Measurements from ENCODE around the gene NUP93. TPM values are rescaled to one million over a fixed set of nuclear protein-coding genes. Genes with fewer than 3 reads are reported as not detected.

The NUP93 gene
- total RNA-seq, 4 donors from 2014 or later, result 27.3 to 195 (median 31.4) TPM

DNA sequence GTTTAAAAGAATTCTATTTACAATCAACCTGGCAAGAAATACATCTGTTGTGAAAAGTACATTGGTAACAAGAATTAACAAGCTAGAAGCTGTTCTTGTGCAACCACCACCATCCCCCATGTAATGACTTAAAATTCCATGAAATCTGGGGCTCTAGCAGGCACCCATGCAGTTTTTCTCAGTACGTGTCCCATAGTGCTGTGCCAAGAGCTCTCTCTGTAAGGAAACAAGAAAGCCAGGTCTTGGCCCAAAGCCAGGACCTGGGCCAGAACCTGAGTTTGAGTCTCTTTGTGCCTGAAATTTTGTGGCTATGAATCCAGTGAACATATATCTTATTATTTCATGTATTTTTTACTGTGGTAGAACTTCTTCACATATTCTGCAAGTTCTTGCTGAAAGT, 46.6 kb downstream of the NUP93 start:
- DNase-seq, result no peak
- Histone ChIP-seq H3K27ac (no peak overlapping the region), H3K4me1 (peaks cover 0 to 8% (median 0%) of the 10 kb centered on the region in 4 donors), H3K9me3 (no peaks in the 10 kb centered on the region), H3K27me3 (no peaks in the 10 kb centered on the region), H3K36me3 (no peaks in the 10 kb centered on the region), H3K4me3 (no peak overlapping the region)
- TF ChIP-seq, protein P1, sequence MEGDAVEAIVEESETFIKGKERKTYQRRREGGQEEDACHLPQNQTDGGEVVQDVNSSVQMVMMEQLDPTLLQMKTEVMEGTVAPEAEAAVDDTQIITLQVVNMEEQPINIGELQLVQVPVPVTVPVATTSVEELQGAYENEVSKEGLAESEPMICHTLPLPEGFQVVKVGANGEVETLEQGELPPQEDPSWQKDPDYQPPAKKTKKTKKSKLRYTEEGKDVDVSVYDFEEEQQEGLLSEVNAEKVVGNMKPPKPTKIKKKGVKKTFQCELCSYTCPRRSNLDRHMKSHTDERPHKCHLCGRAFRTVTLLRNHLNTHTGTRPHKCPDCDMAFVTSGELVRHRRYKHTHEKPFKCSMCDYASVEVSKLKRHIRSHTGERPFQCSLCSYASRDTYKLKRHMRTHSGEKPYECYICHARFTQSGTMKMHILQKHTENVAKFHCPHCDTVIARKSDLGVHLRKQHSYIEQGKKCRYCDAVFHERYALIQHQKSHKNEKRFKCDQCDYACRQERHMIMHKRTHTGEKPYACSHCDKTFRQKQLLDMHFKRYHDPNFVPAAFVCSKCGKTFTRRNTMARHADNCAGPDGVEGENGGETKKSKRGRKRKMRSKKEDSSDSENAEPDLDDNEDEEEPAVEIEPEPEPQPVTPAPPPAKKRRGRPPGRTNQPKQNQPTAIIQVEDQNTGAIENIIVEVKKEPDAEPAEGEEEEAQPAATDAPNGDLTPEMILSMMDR (IDR thresholded peaks at IDR 0.05), result no peak
- TF ChIP-seq POLR2A (IDR thresholded peaks at IDR 0.05), result no peak

DNA sequence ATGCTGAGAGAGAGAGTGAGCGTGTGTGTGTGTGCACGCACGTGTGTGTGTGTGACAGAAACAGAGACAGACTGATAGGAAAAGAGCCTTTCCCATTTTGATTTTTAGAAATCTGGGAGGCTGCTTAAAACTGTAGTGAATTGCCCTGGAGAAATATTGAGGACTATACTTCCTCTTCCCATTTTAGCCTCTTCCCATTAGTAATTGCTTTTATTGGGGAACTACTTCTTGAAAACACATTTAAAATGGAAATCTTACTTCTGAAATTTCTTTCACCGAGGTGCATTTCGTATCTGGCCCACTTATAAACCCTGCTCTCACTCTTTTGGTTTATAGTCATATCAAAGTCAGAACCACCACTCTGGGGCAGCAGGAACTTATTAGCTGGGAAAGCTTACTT, 47.1 kb downstream of the NUP93 start:
- DNase-seq, result no peak
- Histone ChIP-seq H3K27ac (no peak overlapping the region), H3K36me3 (no peaks in the 10 kb centered on the region), H3K9me3 (no peaks in the 10 kb centered on the region), H3K4me1 (peaks cover 0 to 3% (median 0%) of the 10 kb centered on the region in 4 donors), H3K4me3 (no peak overlapping the region), H3K27me3 (no peaks in the 10 kb centered on the region)
- TF ChIP-seq, protein P1 (IDR thresholded peaks at IDR 0.05), result no peak
- no peak for TF ChIP-seq POLR2A (IDR thresholded peaks at IDR 0.05)

DNA sequence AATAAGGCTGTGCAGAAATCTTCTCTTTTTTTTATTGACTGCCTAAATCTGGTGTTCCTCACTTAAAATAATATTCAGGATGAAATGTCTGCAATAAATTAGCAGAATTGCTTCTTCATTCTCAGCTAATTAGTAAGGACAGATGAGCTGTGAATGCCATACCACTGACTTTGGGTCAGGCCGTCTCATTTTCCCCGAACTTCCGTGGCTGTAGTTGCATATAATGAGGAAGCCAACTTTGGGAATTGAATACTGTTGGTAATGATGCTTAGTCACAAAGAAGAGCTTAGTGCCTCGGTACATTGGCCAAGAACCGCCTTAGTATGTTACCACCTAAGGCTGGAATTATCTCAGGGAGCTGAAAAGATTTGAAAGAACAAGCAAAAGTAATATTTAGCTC, 47.6 kb downstream of the NUP93 start:
- TF ChIP-seq, protein P1 (IDR thresholded peaks at IDR 0.05), result no peak
- no peak for TF ChIP-seq POLR2A (IDR thresholded peaks at IDR 0.05)

DNA sequence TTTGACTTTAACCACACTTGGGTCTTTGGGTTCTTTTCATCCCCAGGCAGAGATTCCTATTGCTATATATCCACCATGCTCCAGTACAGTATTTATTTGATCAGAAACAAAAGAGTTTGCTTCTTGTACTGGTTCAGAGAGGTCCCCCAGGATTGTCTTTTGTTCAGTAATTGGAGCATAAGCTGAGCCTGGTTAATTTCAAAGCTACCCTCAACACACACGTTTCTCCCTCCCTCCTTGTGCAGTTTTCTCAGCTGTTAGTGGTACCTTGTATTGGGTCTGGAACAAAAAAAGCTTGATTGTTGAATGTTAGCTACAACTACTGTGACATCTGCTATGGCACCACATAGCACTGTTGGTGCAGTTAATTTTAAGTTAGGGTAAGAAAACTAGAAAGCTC, 50.0 kb downstream of the NUP93 start:
- H3K36me3 ChIP-seq, result no peaks in the 10 kb centered on the region
- H3K9me3 ChIP-seq, result no peaks in the 10 kb centered on the region
- no peak for TF ChIP-seq POLR2A (IDR thresholded peaks at IDR 0.05)
- TF ChIP-seq, protein P1 (IDR thresholded peaks at IDR 0.05), result no peak
- H3K4me1 ChIP-seq, result no peaks in the 10 kb centered on the region
- no peak for DNase-seq
- H3K27me3 ChIP-seq, result no peaks in the 10 kb centered on the region
- H3K27ac ChIP-seq, result no peak overlapping the region
- no peak overlapping the region for H3K4me3 ChIP-seq

More for the DNA sequence above, 47.6 kb downstream of the NUP93 start:
- Histone ChIP-seq H3K4me1 (no peaks in the 10 kb centered on the region), H3K36me3 (no peaks in the 10 kb centered on the region), H3K27me3 (no peaks in the 10 kb centered on the region), H3K4me3 (no peak overlapping the region), H3K9me3 (no peaks in the 10 kb centered on the region), H3K27ac (no peak overlapping the region)
- DNase-seq, result no peak

DNA sequence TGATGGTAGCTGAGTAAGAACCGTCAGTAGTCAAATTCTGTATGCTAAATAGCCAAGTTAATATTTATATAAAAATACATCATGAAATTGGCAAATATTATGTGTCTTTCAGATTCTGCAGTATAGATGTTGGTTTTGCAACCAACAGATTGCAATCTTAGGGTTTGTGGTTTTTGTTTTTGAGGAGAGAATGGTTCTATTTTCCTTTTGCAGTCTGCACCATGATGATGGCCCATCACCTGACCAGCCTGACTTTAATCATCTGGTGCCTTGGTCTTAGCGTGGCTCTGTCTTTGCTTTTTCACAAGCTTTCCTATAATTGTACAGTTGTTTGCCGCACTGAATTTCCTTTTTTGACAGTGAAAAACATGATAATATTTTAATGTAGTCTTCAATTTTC, 50.7 kb downstream of the NUP93 start:
- no peak overlapping the region for H3K4me3 ChIP-seq
- TF ChIP-seq, protein P1 (IDR thresholded peaks at IDR 0.05), result no peak
- no peak for TF ChIP-seq POLR2A (IDR thresholded peaks at IDR 0.05)

DNA sequence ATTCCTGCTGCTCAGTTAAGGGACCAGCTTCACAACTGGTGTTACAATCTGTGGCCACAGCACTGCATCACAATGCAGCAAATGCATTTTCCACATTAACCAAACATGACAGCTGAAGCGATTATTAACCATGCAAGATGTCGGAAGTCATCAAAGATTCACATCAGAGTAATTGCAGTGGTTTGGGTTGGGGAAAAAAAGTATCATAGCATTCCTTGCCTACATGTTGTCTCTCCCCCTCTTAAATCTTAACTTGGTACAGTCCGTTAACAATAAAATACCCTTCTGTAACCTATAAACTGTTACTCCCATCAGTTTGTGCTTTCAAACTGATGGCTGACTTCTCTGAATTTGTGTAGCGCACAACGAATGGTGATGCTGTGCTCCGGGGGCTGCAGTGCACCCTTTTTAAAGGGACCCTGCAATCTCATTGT, 51.6 kb downstream of the NUP93 start:
- no peak for DNase-seq
- no peak overlapping the region for H3K4me3 ChIP-seq
- no peaks in the 10 kb centered on the region for H3K4me1 ChIP-seq
- TF ChIP-seq, protein P1 (IDR thresholded peaks at IDR 0.05), result no peak
- no peak for TF ChIP-seq POLR2A (IDR thresholded peaks at IDR 0.05)
- H3K9me3 ChIP-seq, result no peaks in the 10 kb centered on the region
- H3K27ac ChIP-seq, result no peak overlapping the region
- no peaks in the 10 kb centered on the region for H3K36me3 ChIP-seq
- no peaks in the 10 kb centered on the region for H3K27me3 ChIP-seq

More for the DNA sequence above, 50.7 kb downstream of the NUP93 start:
- Histone ChIP-seq H3K27ac (no peak overlapping the region), H3K4me1 (no peaks in the 10 kb centered on the region), H3K36me3 (no peaks in the 10 kb centered on the region), H3K27me3 (no peaks in the 10 kb centered on the region), H3K9me3 (no peaks in the 10 kb centered on the region)
- no peak for DNase-seq
